Measurements from ENCODE around the gene FABP2. TPM values are rescaled to one million over a fixed set of nuclear protein-coding genes. Genes with fewer than 3 reads are reported as not detected.

FABP2 gene
- total RNA-seq, 1 experiment from 2014 or later = not detected

DNA sequence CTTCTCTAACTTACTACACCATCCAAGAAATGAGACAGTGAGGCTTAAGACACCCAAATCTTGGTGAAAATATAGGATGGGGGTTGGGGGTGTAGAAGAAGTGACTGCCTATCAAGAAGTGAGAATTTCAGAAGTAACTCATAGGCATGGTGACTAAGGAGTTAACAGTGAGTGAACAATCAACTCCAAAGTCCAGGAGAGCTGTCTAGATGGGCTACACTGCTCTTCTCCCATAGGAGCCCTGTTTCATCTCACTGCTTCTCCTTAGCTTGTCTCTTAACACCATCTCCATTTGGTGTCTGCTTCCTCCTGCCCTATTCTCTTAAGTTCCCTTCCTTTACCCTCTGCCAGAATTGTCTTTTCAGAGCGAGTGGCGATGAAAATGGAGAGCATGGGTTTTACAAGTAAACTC lies 22.7 kb downstream of the FABP2 start:
- Histone ChIP-seq H3K4me2 (ENCODE audit: insufficient read depth, insufficient read length, low read length) (peak overlapping the region; percentile 96), H3K79me1 (ENCODE audit: insufficient read depth, low read depth, low read length, poor library complexity, severe bottlenecking) (no peaks in the 10 kb centered on the region), H2BK120ac (ENCODE audit: low read depth, low read length, poor library complexity, severe bottlenecking) (no peak overlapping the region), H3K18ac (ENCODE audit: insufficient read length, low read depth, low read length) (no peak overlapping the region), H2BK5ac (ENCODE audit: insufficient read length, low read length) (no peak overlapping the region), H3K9me3 (ENCODE audit: control insufficient read depth, low read depth, low read length) (no peaks in the 10 kb centered on the region), H3K79me2 (ENCODE audit: insufficient read depth, low read length) (peaks cover 2% of the 10 kb centered on the region; the same call in 1 of the 2 replicates), H3K14ac (ENCODE audit: insufficient read depth, low read length) (no peak overlapping the region), H2BK15ac (ENCODE audit: low read depth, low read length) (no peak overlapping the region), H3K4me1 (ENCODE audit: insufficient read depth, low read length) (peaks cover 3% of the 10 kb centered on the region; the same call in 1 of the 2 replicates), H3K27ac (ENCODE audit: insufficient read length, low read depth, low read length) (no peak overlapping the region), H2AFZ (ENCODE audit: low read length) (no peak overlapping the region), H3K27me3 (ENCODE audit: insufficient read depth, low read length) (no peaks in the 10 kb centered on the region), H4K20me1 (ENCODE audit: control insufficient read depth, insufficient read depth, insufficient read length) (no peaks in the 10 kb centered on the region), H3T11ph (ENCODE audit: low read length) (no peak overlapping the region), H2BK20ac (ENCODE audit: low read depth, low read length, poor library complexity, severe bottlenecking) (no peak overlapping the region), H3K23me2 (ENCODE audit: insufficient read length, low read depth, low read length, poor library complexity, severe bottlenecking) (peaks cover 11% of the 10 kb centered on the region), H3K4ac (ENCODE audit: low read depth, low read length) (no peak overlapping the region), H4K5ac (ENCODE audit: insufficient read length, low read depth, low read length) (no peak overlapping the region), H3K9ac (ENCODE audit: extremely low read depth, insufficient read length, low read length) (peak overlapping the region; percentile 93), H3K56ac (ENCODE audit: insufficient read length, low read depth, low read length) (no peak overlapping the region), H2AK5ac (ENCODE audit: insufficient read length, low read length) (no peak overlapping the region), H3K23ac (ENCODE audit: insufficient read length, low read depth, low read length) (no peak overlapping the region), H4K91ac (ENCODE audit: insufficient read length, low read depth, low read length) (no peak overlapping the region), H2BK12ac (ENCODE audit: insufficient read length, low read depth, low read length) (no peak overlapping the region), H4K8ac (replicated peaks; ENCODE audit: insufficient read length, low read depth, low read length) (no peak overlapping the region)
- peaks cover 0 to 6% of the 10 kb centered on the region in 2 experiments; a peak in 2 of 5 replicates for H3K9me3 Mint-ChIP-seq
- WGBS (ENCODE audit: extremely low coverage, insufficient read length, low lambda C conversion rate) = no CpG with 5 or more reads among the region's 2 CpGs
- H3K4me3 Mint-ChIP-seq = peak overlapping the region; percentile 93 to 97
- no peak for TF ChIP-seq CTCF (conservative IDR thresholded peaks at IDR 0.05)
- DNase-seq = no peak
- 0 out of 2 replicates have a peak, but pooled peaks cover under 1% of the 10 kb centered on the region for H3K27me3 Mint-ChIP-seq (ENCODE audit: low read depth)
- peaks cover 17 to 32% (median 30%) of the 10 kb centered on the region in 3 experiments; a peak in 6 of 7 replicates for H3K36me3 Mint-ChIP-seq (ENCODE audit: insufficient read depth in 1 of 3, low read depth in 3 of 3)
- H3K27ac Mint-ChIP-seq = peak overlapping the region in 2 of 3 experiments; percentile 59 to 98; a peak in 2 of 7 replicates
- peaks cover 25 to 28% of the 10 kb centered on the region in 2 experiments for H3K4me1 Mint-ChIP-seq
